Kidney capillary endothelial cell (primary cell): ENCODE data around the gene ZNF319.
A peak's percentile ranks its signal among the peaks of the same experiment; 100 is the strongest.
"Not testable (repeated sequence)": the region's sequence is repeated elsewhere in the genome, so short reads cannot be mapped to it uniquely, and the experiment has no call there.

Source experiments
- DNase-seq: peaks from one replicate; pipeline ENCODE4 v3.0.0-alpha.2; 2018; ENCODE audit warnings: low spot score

The ZNF319 gene

DNA sequence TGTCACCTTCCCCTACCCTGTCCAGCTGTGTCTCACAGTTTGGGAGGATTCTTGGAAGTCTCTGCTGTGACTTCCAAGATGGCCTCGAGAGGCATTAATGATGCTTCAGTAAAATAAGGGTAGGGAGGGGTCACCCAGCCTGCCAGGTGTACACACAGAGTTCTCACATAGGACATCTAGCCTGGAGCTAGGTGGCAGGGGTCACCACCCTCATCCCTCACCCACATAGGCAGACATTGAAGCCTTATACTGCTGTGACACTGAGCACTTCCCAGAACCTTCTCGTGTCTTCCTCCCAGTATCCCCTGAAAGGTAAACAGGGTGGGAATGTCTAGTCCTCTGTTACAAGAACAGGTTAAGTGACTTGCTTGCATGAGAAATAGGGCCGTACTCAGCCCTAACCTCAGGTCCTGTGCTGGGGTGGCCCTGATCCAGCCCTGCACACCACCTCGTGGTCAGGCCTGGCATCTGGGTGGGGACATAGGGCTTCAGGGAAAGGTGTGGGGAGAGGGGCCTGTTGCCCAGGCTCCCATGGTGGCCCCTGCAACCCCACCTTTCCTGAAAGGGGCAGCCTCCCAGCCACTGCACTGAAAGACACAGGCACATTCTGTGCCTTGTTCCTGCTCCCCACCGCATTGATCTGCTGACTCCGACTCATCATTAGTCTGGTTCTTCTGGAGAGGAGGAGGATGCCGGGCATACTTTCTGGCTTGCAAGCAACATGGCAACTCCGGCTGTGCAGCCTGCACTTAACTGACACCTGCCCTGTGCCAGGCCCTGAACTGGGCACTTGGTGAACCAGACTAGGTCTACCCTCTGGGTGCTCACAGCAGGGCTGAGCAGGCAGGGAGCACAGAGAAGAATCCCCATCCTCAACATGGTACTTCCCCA, 21.4 kb upstream of the ZNF319 start:
- DNase-seq = no peak

- DNase-seq = no peak
Measured at GRCh38 chr16:58020628-58021521, 20.4 kb upstream of the ZNF319 start.

DNA sequence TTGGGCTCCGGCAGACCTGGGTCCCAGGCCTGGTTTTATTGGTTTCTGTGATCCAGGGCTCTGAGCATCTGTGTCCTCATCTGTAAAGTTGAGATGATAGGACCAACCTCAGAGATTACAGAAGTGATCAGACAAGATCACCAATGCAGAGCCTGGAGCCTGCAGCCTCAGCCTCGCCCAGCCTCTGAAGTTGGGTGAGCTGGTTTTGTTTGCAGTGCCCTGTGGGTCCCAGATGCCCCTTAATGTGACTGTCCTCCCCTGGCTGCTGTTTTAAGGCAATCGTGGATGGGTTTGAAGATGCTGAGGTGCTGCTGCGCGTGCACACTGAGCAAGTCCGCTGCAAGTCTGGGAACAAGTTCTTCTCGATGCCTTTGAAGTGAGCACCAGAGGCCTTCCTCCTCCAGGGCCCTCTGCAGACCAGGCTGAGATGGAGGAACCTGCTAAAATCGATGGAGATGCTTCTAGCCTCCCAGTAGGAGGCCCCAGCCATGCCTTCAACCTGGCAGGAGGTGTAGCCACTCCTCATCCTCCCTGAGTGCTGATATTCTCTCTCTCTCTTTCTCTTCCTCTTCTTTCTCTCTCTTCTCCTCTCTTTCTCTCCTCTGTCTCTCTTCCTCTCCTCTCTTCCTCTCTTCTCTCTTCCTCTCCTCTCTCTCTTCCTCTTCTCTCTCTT, 19.5 kb upstream of the ZNF319 start:
- DNase-seq = no peak

GRCh38 chr16:58018803-58019202, 18.3 kb upstream of the ZNF319 start:
- no peak for DNase-seq

- no peak for DNase-seq
Measured at GRCh38 chr16:58016840-58017446, 16.5 kb upstream of the ZNF319 start.

- no peak for DNase-seq
Measured at GRCh38 chr16:58013201-58013956, 12.9 kb upstream of the ZNF319 start.

- peak; percentile 50 for DNase-seq
Measured at GRCh38 chr16:58012481-58012880, 12.0 kb upstream of the ZNF319 start.

DNA sequence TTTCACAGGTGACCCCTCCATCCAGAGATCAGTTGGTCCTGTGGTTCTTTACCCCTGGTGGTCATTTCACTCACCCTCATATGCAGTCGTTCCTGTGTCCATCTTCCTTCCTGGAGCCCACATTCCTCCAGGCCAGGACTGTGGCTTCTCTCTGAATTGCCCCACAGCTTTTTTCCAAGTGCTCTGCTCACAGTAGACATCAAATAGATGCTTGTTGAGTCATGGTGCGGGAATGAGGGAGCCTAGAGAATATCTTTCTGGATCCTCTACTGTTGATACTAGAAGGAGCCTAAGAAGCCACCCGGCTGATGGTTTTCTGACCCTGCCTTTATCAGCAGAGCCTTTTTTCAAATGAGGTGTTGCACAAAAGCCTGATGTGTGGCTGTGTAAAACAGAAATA, 11.2 kb upstream of the ZNF319 start:
- no peak for DNase-seq

GRCh38 chr16:58010886-58011285, 10.4 kb upstream of the ZNF319 start:
- no peak for DNase-seq

- DNase-seq = no peak
Measured at GRCh38 chr16:58009856-58010416, 9.5 kb upstream of the ZNF319 start.

- not testable (repeated sequence) for DNase-seq
Measured at GRCh38 chr16:58004736-58005135, 4.3 kb upstream of the ZNF319 start.

DNA sequence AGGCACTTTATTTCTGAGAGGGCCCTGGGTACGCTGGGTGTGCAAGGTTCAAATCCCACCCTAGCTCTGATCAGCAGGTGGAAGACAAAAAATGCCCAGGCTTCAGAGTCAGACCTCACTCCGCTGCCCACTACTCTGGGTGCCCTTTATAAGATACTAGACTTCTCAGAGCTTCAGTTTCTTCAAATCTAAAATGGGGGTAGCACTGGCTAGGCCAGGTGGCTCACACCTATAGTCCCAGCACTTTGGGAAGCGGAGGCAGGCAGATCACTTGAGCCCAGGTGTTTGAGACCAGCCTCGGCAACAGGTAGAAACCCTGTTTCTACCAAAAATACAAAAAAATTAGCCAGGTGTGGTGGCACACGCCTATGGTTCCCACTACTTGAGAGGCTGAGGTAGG, 2.5 kb upstream of the ZNF319 start:
- DNase-seq = no peak

GRCh38 chr16:58002416-58002800, 1.9 kb upstream of the ZNF319 start:
- no peak for DNase-seq

DNA sequence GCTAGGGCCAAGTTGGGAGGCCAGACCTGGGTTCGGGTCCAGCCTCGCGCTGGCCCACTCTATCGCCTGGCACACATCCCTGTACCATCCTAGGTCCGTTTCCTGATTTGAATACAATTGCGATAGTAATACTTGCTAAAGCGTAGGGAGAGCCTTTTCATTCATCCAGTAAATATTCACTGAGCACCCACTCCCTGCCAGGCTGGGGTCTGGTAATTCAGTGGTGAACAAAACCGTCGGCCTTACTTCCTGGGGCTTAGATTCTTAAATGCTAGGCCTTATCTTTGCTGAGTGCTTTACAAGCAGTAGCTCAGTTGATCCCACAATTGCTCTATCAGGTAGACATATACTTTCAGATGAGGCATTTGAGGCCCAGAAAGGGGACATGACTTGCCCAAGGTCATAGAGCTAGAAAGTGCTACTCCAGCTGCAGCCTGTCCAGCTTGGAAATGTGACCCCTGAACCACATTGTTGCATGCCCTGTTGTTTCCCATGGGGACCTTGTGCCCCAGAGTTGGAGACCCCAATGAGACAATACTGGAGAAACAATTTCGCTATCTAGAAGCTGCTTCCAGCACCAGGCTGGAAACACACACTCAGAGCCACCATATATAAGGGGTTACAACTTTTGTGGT, 1.4 kb upstream of the ZNF319 start:
- no peak for DNase-seq

DNA sequence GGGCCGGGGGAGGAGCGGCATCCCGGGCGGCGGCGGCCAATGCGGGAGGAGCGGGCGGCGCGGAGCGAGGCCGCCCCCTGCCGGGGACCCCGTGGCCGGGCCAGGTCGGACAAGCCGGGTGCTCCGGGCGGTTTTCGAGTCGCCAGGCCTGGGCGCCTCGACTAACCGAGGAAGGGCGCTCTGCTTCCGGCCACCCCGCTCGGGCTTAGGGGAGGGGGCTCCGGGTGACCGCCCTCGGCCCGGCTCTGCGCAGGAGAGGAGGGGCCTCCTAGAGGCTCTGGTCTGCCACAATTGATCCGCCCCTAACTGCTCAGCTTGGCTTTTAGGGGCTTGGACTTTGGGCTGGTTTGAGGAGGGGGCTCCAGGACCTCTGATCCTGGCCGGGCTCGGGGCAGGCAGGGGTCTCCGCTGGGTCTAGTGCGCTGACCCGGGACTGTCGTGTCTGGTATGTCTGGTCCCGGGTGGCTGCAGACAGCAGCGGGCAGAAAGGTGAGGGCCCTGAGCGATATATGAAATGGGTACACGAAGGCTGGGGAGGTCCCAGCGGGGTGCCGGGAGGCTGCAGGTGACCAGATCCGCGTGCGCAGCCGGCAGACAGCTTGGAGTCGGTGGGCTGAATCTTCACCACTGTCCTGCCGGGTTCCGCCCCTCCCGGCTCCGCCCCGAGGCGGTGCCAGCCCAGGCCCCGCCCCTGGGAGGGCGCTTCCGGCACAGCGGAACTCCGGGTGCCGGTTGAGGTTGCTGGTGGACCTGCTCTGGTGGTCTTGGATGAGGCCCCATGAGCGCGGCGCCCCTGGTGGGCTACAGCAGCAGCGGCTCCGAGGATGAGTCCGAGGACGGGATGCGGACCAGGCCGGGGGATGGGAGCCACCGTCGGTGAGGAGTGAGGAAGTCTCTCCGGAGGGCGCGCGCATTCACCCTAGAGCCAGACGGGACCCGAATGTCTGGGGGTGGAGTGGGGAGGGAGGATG, 519 bp upstream of the ZNF319 start, which contains the start of gene USB1:
Gene USB1 (plus strand): TSS at position 702 of the 971 bp plus-strand sequence. CDS start 77 bp downstream, at position 779.
- DNase-seq = peak; percentile 77

- no peak for DNase-seq
Measured at GRCh38 chr16:57999366-57999970, 1.0 kb downstream of the ZNF319 start.

GRCh38 chr16:57998992-57999365, 1.5 kb downstream of the ZNF319 start:
- DNase-seq = no peak

DNA sequence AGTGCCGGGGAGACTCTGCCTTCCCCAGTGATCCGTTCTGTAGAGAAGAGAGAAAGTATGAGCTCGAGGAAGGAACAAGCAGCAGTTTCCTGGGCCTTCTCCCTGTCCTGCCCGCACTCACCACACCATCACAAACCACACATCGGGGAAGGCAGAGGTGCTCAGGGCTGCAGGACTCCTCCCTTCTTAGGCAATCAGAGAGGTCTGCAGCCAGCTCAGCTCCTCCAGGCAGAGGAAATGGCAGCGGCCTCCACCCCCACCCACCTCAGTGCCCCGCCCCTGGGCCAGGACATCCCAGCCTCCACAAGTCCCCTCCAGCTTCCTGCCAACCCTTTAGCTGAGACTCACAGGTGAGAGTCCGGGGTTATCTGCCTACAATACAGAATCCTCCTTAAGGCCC, 2.0 kb downstream of the ZNF319 start:
- DNase-seq = no peak
